Vagina (tissue), 2 donors: ENCODE measurements around the gene TRIM52. TPM values are rescaled to one million over a fixed set of nuclear protein-coding genes. Genes with fewer than 3 reads are reported as not detected.
A peak's percentile ranks its signal among the peaks of the same experiment; 100 is the strongest.

Experiments
- DNase-seq, 2 donors: peaks; one replicate each; pipeline ENCODE4 v3.0.0-alpha.2; 2017; ENCODE audit errors: extremely low spot score in 2 of 2
- H3K27ac ChIP-seq: fragments of 200-600 bp; sonication (generic); one replicate; pipeline ENCODE4 v1.5.1; 2019
- H3K27me3 ChIP-seq: fragments of 200-600 bp; sonication (generic); one replicate; pipeline ENCODE4 v1.5.1; 2019
- H3K36me3 ChIP-seq, 2 donors: fragments of 200-600 bp; sonication (generic); one replicate each; pipeline ENCODE4 v1.5.1; 2017 to 2019
- H3K4me1 ChIP-seq: fragments of 200-600 bp; sonication (generic); one replicate; pipeline ENCODE4 v1.5.1; 2019
- H3K4me3 ChIP-seq, 2 donors: fragments of 200-600 bp; sonication (generic); 1 replicate in 1 of 2; 2 replicates in 1 of 2; pipeline ENCODE4 v1.5.1; 2016 to 2019
- H3K9me3 ChIP-seq: fragments of 200-600 bp; sonication (generic); one replicate; pipeline ENCODE4 v1.5.1; 2019
- POLR2A ChIP-seq, 2 donors: fragments of 450-650 bp; IDR thresholded peaks; one replicate each; pipeline ENCODE4 v1.6.1; 2017; ENCODE audit warnings: antibody characterized with exemption in 2 of 2, mild to moderate bottlenecking in 2 of 2, moderate library complexity in 2 of 2
- POLR2AphosphoS5 ChIP-seq, 2 donors: sonication (generic); formaldehyde crosslinking; IDR thresholded peaks; one replicate each; pipeline ENCODE4 v1.9.0; 2017; ENCODE audit warnings: antibody characterized with exemption in 2 of 2, mild to moderate bottlenecking in 2 of 2, low read depth in 1 of 2; ENCODE audit not compliant: insufficient read depth in 1 of 2
- intact Hi-C: fragments of 100-400 bp; cut with DNase I; formaldehyde crosslinking; loops from one replicate; pipeline ENCODE4 v1.15.1; 2023
- total RNA-seq: library from RNA; depleted of rRNA; stranded (reverse); fragments of >200 nt; gene quantifications from one replicate; pipeline ENCODE4 v1.2.3, GENCODE V29; 2016
- TF ChIP-seq, protein P1 (sequence below), 3 experiments: fragments of 450-650 bp in 2 of 3; fragments of 200-600 bp in 1 of 3; sonication (generic) in 1 of 3; IDR thresholded peaks; one replicate each; pipeline ENCODE4 v1.5.1; 2017 to 2019; ENCODE audit warnings: antibody characterized with exemption in 3 of 3, mild to moderate bottlenecking in 2 of 3, moderate library complexity in 2 of 3

Gene TRIM52
- total RNA-seq, 1 donor from 2014 or later = 17.2 TPM

DNA sequence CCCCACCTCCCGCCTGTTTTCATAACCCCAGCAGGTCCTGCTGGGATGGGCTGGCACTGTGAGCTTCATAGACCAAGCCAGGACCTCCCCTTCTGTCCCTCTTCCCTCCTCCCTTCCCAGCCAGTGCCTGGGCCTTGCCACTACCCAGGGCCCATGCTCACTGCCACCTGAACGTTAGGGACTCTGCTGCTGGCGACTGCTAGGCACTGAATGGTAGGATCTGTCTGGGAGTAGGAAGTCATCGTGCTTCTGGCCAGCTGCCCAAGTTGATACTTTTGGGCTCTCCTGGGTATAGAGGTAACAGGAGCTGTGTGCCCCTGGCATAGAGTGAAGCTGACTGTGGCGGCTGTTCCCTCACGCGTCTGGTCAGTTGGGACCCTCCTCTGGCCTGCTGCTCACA is 29.5 kb downstream of the TRIM52 start:
- intact Hi-C loops = no loop called here
- no peak for DNase-seq
- Histone ChIP-seq H3K4me1 (no peaks in the 10 kb centered on the region), H3K36me3 (peaks cover 0 to 56% of the 10 kb centered on the region in 2 donors), H3K9me3 (no peaks in the 10 kb centered on the region), H3K4me3 (no peak overlapping the region), H3K27me3 (no peaks in the 10 kb centered on the region), H3K27ac (no peak overlapping the region)
- TF ChIP-seq, protein P1, sequence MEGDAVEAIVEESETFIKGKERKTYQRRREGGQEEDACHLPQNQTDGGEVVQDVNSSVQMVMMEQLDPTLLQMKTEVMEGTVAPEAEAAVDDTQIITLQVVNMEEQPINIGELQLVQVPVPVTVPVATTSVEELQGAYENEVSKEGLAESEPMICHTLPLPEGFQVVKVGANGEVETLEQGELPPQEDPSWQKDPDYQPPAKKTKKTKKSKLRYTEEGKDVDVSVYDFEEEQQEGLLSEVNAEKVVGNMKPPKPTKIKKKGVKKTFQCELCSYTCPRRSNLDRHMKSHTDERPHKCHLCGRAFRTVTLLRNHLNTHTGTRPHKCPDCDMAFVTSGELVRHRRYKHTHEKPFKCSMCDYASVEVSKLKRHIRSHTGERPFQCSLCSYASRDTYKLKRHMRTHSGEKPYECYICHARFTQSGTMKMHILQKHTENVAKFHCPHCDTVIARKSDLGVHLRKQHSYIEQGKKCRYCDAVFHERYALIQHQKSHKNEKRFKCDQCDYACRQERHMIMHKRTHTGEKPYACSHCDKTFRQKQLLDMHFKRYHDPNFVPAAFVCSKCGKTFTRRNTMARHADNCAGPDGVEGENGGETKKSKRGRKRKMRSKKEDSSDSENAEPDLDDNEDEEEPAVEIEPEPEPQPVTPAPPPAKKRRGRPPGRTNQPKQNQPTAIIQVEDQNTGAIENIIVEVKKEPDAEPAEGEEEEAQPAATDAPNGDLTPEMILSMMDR (IDR thresholded peaks at IDR 0.05) = no peak

DNA sequence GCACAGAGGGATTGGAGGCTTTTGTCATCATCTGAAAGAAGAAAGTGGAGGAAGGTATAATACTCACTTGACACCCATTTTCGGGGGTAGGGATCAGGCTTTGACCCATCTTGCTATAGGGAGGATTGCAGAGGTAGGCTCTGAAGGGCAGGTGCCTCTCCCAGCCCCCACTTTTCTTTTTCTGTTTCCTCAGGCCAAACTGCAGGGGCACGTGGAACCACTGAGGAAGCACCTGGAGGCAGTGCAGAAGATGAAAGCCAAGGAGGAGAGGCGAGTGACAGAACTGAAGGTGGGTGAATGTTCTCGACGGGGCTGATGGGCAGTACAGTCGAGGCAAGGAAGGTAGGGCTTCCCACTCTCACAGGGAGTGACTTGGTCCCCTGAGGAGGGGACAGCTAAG is 30.4 kb downstream of the TRIM52 start:
- Histone ChIP-seq H3K9me3 (no peaks in the 10 kb centered on the region), H3K27me3 (no peaks in the 10 kb centered on the region), H3K4me3 (no peak overlapping the region), H3K27ac (no peak overlapping the region), H3K4me1 (peaks cover 8% of the 10 kb centered on the region), H3K36me3 (peaks cover 0 to 47% of the 10 kb centered on the region in 2 donors)
- intact Hi-C loops = no loop called here
- no peak for DNase-seq
- TF ChIP-seq POLR2AphosphoS5 (IDR thresholded peaks at IDR 0.05; ENCODE audit: insufficient read depth in 1 of 2, low read depth in 1 of 2) (no peak), POLR2A (IDR thresholded peaks at IDR 0.05) (no peak)
- TF ChIP-seq, protein P1 (IDR thresholded peaks at IDR 0.05) = no peak

DNA sequence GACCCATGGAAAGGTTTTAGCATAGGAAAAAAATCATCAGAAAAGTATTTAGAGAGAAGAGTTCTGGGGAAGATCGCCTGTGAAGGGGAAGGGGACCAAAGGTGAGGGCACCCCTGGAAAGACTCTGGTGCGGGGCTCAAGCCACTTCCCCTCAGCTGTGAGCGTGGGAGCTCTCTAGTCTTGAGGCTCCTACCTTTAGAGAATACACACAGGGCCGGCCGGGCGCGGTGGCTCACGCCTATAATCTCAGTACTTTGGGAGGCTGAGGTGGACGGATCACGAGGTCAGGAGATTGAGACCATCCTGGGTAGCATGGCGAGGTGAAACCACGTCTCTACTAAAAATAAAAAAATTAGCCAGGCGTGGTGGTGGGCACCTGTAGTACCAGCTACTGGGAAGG is 30.9 kb downstream of the TRIM52 start:
- no peak for DNase-seq
- Histone ChIP-seq H3K27ac (no peak overlapping the region), H3K4me3 (no peak overlapping the region), H3K4me1 (peaks cover 14% of the 10 kb centered on the region), H3K36me3 (peaks cover 0 to 42% of the 10 kb centered on the region in 2 donors), H3K9me3 (no peaks in the 10 kb centered on the region), H3K27me3 (no peaks in the 10 kb centered on the region)
- intact Hi-C loops = no loop called here
- TF ChIP-seq POLR2A (IDR thresholded peaks at IDR 0.05) = no peak
- TF ChIP-seq, protein P1 (IDR thresholded peaks at IDR 0.05) = no peak
- no peak for TF ChIP-seq POLR2AphosphoS5 (IDR thresholded peaks at IDR 0.05; ENCODE audit: insufficient read depth in 1 of 2, low read depth in 1 of 2)

DNA sequence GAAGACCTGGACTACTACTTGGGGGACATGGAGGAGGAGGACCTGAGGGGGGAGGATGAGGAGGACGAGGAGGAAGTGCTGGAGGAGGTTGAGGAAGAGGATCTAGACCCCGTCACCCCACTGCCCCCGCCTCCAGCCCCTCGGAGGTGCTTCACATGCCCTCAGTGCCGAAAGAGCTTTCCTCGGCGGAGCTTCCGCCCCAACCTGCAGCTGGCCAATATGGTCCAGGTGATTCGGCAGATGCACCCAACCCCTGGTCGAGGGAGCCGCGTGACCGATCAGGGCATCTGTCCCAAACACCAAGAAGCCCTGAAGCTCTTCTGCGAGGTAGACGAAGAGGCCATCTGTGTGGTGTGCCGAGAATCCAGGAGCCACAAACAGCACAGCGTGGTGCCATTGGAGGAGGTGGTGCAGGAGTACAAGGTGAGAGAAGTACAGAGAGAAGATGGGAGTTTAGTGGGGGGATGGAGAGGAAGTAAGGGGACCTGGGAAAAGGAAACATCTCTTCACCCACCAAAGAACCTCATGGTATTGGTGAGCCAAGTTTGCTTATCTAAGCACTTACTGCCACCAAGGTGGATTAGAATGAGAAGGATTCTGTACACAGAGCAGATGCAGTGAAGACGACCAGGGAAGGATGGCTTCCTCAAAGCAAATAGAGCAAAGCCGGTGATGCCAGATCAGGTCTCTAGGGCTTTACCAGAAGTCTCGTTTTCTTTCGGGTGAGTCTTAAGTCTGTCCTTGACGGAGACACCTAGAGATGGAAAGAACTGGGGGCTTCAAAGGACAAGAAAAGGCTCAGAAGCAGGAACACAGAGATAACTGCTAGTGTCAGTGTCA is 36.3 kb downstream of the TRIM52 start:
- H3K9me3 ChIP-seq = no peaks in the 10 kb centered on the region
- H3K27ac ChIP-seq = peak overlapping the region; percentile 94
- TF ChIP-seq POLR2AphosphoS5 (IDR thresholded peaks at IDR 0.05; ENCODE audit: insufficient read depth in 1 of 2, low read depth in 1 of 2) = no peak
- TF ChIP-seq POLR2A (IDR thresholded peaks at IDR 0.05) = no peak
- TF ChIP-seq, protein P1 (IDR thresholded peaks at IDR 0.05) = no peak
- H3K4me1 ChIP-seq = peaks cover 28% of the 10 kb centered on the region
- intact Hi-C loops = no loop called here
- H3K27me3 ChIP-seq = no peaks in the 10 kb centered on the region
- DNase-seq = no peak
- no peaks in the 10 kb centered on the region for H3K36me3 ChIP-seq
- H3K4me3 ChIP-seq = peak overlapping the region; percentile 75 to 76

DNA sequence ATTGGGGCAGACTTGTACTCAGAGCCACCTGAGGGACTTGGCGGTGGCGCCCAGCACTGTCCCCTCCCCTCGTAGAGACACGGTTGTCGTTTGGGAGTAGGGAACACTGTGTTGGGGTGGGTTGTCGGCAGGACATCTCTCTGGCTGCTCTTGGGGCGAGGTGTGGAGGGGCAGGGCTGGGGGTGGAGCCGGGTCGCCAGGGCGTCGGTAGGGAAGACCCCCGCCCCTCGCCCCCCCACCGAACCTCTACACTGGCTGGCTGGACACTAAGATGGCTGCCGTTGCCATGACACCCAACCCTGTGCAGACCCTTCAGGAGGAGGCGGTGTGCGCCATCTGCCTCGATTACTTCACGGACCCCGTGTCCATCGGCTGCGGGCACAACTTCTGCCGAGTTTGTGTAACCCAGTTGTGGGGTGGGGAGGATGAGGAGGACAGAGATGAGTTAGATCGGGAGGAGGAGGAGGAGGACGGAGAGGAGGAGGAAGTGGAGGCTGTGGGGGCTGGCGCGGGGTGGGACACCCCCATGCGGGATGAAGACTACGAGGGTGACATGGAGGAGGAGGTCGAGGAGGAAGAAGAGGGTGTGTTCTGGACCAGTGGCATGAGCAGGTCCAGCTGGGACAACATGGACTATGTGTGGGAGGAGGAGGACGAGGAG is 37.1 kb downstream of the TRIM52 start:
- no peak for DNase-seq
- peak overlapping the region; percentile 75 to 76 for H3K4me3 ChIP-seq
- H3K27ac ChIP-seq = peak overlapping the region; percentile 94
- TF ChIP-seq POLR2AphosphoS5 (IDR thresholded peaks at IDR 0.05; ENCODE audit: insufficient read depth in 1 of 2, low read depth in 1 of 2) (no peak), POLR2A (IDR thresholded peaks at IDR 0.05) (no peak)
- TF ChIP-seq, protein P1 (IDR thresholded peaks at IDR 0.05) = no peak
- intact Hi-C loops = no loop called here
- peaks cover 28% of the 10 kb centered on the region for H3K4me1 ChIP-seq
- no peaks in the 10 kb centered on the region for H3K27me3 ChIP-seq
- H3K36me3 ChIP-seq = no peaks in the 10 kb centered on the region
- H3K9me3 ChIP-seq = no peaks in the 10 kb centered on the region
